ENCODE data around the gene CMYA5. TPM values are rescaled to one million over a fixed set of nuclear protein-coding genes. Genes with fewer than 3 reads are reported as not detected.
A peak's percentile ranks its signal among the peaks of the same experiment; 100 is the strongest.

Gene CMYA5
- total RNA-seq, 4 donors from 2014 or later = 4.7 to 8.1 (median 6.1) TPM

GRCh38 chr5:79793722-79794121, 104.1 kb downstream of the CMYA5 start:
- H3K9me3 ChIP-seq = no peaks in the 10 kb centered on the region
- TF ChIP-seq CTCF (IDR thresholded peaks at IDR 0.05) (no peak), EP300 (IDR thresholded peaks at IDR 0.05) (no peak), POLR2A (IDR thresholded peaks at IDR 0.05) (no peak)
- no peaks in the 10 kb centered on the region for H3K4me1 ChIP-seq
- peaks cover 0 to 23% (median 0%) of the 10 kb centered on the region in 3 donors for H3K36me3 ChIP-seq
- no peak overlapping the region for H3K4me3 ChIP-seq
- DNase-seq (ENCODE audit: low spot score in 2 of 2) = no peak
- H3K27ac ChIP-seq = no peak overlapping the region
- H3K27me3 ChIP-seq = no peaks in the 10 kb centered on the region

GRCh38 chr5:79794347-79794746, 104.7 kb downstream of the CMYA5 start:
- Histone ChIP-seq H3K9me3 (no peaks in the 10 kb centered on the region), H3K36me3 (peaks cover 0 to 19% (median 0%) of the 10 kb centered on the region in 3 donors), H3K4me1 (no peaks in the 10 kb centered on the region), H3K4me3 (no peak overlapping the region), H3K27ac (no peak overlapping the region), H3K27me3 (no peaks in the 10 kb centered on the region)
- 87 to 91% methylated on average over 3 of the region's 3 CpGs for WGBS, 2 donors
- no peak for DNase-seq (ENCODE audit: low spot score in 2 of 2)
- TF ChIP-seq CTCF (IDR thresholded peaks at IDR 0.05) (no peak), EP300 (IDR thresholded peaks at IDR 0.05) (no peak), POLR2A (IDR thresholded peaks at IDR 0.05) (no peak)

- H3K27me3 ChIP-seq = no peaks in the 10 kb centered on the region
- H3K36me3 ChIP-seq = peaks cover 0 to 7% (median 0%) of the 10 kb centered on the region in 3 donors
- WGBS, 2 donors = 72 to 78% methylated on average over 8 of the region's 8 CpGs
- no peaks in the 10 kb centered on the region for H3K9me3 ChIP-seq
- no peaks in the 10 kb centered on the region for H3K4me1 ChIP-seq
- no peak overlapping the region for H3K4me3 ChIP-seq
- DNase-seq (ENCODE audit: low spot score in 2 of 2) = peak in 1 of 2 donors; percentile 19
- H3K27ac ChIP-seq = no peak overlapping the region
- TF ChIP-seq CTCF (IDR thresholded peaks at IDR 0.05) = no peak
- TF ChIP-seq EP300 (IDR thresholded peaks at IDR 0.05) = no peak
- no peak for TF ChIP-seq POLR2A (IDR thresholded peaks at IDR 0.05)
Observed at GRCh38 chr5:79795764-79796398, 106.2 kb downstream of the CMYA5 start.

DNA sequence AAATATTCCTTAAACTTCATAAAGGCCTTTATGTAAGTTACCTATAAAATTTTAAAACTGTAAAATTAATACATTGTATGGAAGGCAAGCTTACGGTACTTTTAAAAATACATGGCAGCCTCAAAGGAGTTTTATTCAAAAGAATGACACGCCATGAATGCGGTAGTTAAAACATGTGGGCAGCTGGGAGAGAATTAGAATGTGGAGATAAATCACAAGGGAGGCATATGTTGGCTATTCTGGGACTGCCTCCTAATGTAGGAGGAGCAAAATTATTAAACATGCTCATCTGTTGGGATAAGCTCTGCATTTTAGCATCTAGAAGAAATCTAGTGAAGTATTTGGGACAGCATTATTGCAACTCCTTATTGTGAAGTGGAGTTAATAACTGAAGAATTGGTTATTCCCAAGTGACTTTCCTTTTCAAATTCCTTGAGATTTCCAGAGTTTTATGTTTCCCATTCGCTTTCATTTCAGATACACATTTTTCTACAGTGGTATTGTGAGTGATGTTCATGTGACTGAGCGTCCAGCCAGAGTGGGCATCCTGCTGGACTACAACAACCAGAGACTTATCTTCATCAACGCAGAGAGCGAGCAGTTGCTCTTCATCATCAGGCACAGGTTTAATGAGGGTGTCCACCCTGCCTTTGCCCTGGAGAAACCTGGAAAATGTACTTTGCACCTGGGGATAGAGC, 109.4 kb downstream of the CMYA5 start:
- Histone ChIP-seq H3K4me3 (no peak overlapping the region), H3K27me3 (no peaks in the 10 kb centered on the region), H3K4me1 (no peaks in the 10 kb centered on the region), H3K27ac (no peak overlapping the region), H3K36me3 (no peaks in the 10 kb centered on the region), H3K9me3 (no peaks in the 10 kb centered on the region)
- no peak for DNase-seq (ENCODE audit: low spot score in 2 of 2)
- WGBS, 2 donors = 80 to 81% methylated on average over 7 of the region's 7 CpGs
- TF ChIP-seq POLR2A (IDR thresholded peaks at IDR 0.05) = no peak
- no peak for TF ChIP-seq EP300 (IDR thresholded peaks at IDR 0.05)
- no peak for TF ChIP-seq CTCF (IDR thresholded peaks at IDR 0.05)

All from tibial nerve (tissue), 4 donors.